Endothelial cell of umbilical vein (primary cell): ENCODE measurements around the gene PGF. TPM values are rescaled to one million over a fixed set of nuclear protein-coding genes. Genes with fewer than 3 reads are reported as not detected.

Experiments used
- BruUV-seq: library from RNA; stranded (reverse); fragments of 400-500 nt; replicated peaks from 2 replicates; lab custom pipeline; 2021; lab: Mats Ljungman, UMichigan
- CTCF ChIA-PET: fragments of 300-600, 350-600 bp; sonication (Branson Sonifier 250); formaldehyde crosslinking; loops from one replicate; lab custom pipeline; 2021; ENCODE audit warnings: antibody characterized with exemption, inconsistent platforms; lab: Charles Lee
- POLR2A ChIA-PET: fragments of 300-600, 350-600 bp; sonication (Branson Sonifier 250); formaldehyde crosslinking; loops from one replicate; lab custom pipeline; 2021; ENCODE audit warnings: antibody characterized with exemption, inconsistent platforms; lab: Charles Lee
- DNase-seq: peaks from one replicate; pipeline ENCODE4 v3.0.0-alpha.2; 2011; ENCODE audit warnings: low read depth, low spot score
- FAIRE-seq: peaks from 2 replicates; lab custom pipeline; 2011; peaks lifted over from hg19 to GRCh38; lab: Jason Lieb, UNC
- H2AFZ ChIP-seq: 2 replicates; pipeline ENCODE4 v1.6.0; 2012; ENCODE audit warnings: low read depth, low read length, control low read depth, inconsistent platforms
- H3K27ac ChIP-seq: 2 replicates; pipeline ENCODE4 v1.5.1; 2011; ENCODE audit warnings: low read depth, mild to moderate bottlenecking, control low read depth, low read length, moderate library complexity; ENCODE audit not compliant: insufficient read depth
- H3K27me3 ChIP-seq, 2 experiments: 2 replicates each; pipeline versions ENCODE4 v1.6.0 to v1.6.1; 2011; ENCODE audit warnings: low read length in 2 of 2, mixed read lengths in 1 of 2; ENCODE audit not compliant: control insufficient read depth in 2 of 2, insufficient read depth in 2 of 2
- H3K36me3 ChIP-seq, 2 experiments: 2 replicates in 1 of 2; 3 replicates in 1 of 2; pipeline ENCODE4 v1.5.1; 2011; ENCODE audit warnings: low read length in 2 of 2, mild to moderate bottlenecking in 1 of 2, moderate library complexity in 1 of 2; ENCODE audit not compliant: control insufficient read depth in 2 of 2, insufficient read depth in 2 of 2; ENCODE audit errors: extremely low read depth in 1 of 2
- H3K4me1 ChIP-seq: 3 replicates; pipeline ENCODE4 v1.5.1; 2011; ENCODE audit warnings: mild to moderate bottlenecking, low read length; ENCODE audit not compliant: control insufficient read depth, insufficient read depth; ENCODE audit errors: extremely low read depth
- H3K4me2 ChIP-seq: 2 replicates; pipeline ENCODE4 v1.6.1; 2011; ENCODE audit warnings: low read length, control low read depth, mixed read lengths; ENCODE audit not compliant: insufficient read depth
- H3K4me3 ChIP-seq, 3 experiments: fragments of 200-600 bp in 1 of 3; sonication (generic), shearing (Covaris generic) in 1 of 3; replicated peaks in 1 of 3; 2 replicates each; pipeline ENCODE4 v1.5.1; 2011 to 2016; ENCODE audit warnings: control low read depth in 3 of 3, low read length in 3 of 3, mild to moderate bottlenecking in 2 of 3, inconsistent platforms in 1 of 3, low read depth in 1 of 3, moderate library complexity in 1 of 3; ENCODE audit not compliant: insufficient read depth in 1 of 3
- H3K79me2 ChIP-seq: 2 replicates; pipeline ENCODE4 v1.6.0; 2012; ENCODE audit warnings: low read length, inconsistent platforms; ENCODE audit not compliant: control insufficient read depth, insufficient read depth
- H3K9ac ChIP-seq: replicated peaks from 2 replicates; pipeline ENCODE3; 2011; ENCODE audit warnings: low read length, control low read depth; ENCODE audit not compliant: insufficient read depth; ENCODE audit errors: extremely low read depth
- H3K9me1 ChIP-seq: replicated peaks from 3 replicates; pipeline ENCODE4 v1.6.0; 2011; ENCODE audit warnings: mild to moderate bottlenecking, low read length; ENCODE audit not compliant: control insufficient read depth, insufficient read depth; ENCODE audit errors: extremely low read depth
- H3K9me3 ChIP-seq: replicated peaks from 2 replicates; pipeline ENCODE4 v1.5.1; 2012; ENCODE audit warnings: low read length, inconsistent platforms; ENCODE audit not compliant: control insufficient read depth, insufficient read depth
- H4K20me1 ChIP-seq: replicated peaks from 2 replicates; pipeline ENCODE3; 2011; ENCODE audit warnings: mild to moderate bottlenecking, low read length; ENCODE audit not compliant: control insufficient read depth, insufficient read depth; ENCODE audit errors: extremely low read depth
- EZH2 ChIP-seq: IDR thresholded peaks from 2 replicates; pipeline ENCODE4 v1.6.1; 2012; ENCODE audit warnings: borderline replicate concordance, low read depth, mild to moderate bottlenecking, moderate library complexity, low read length, inconsistent platforms; ENCODE audit not compliant: severe bottlenecking
- FOS ChIP-seq: IDR thresholded peaks from 2 replicates; pipeline ENCODE4 v1.6.1; 2011; ENCODE audit warnings: mild to moderate bottlenecking, low read length, moderate library complexity, borderline replicate concordance; ENCODE audit not compliant: insufficient read depth
- GATA2 ChIP-seq: IDR thresholded peaks from 2 replicates; pipeline ENCODE4 v1.7.0; 2011; ENCODE audit warnings: low read depth, mild to moderate bottlenecking, moderate library complexity, mixed read lengths, low read length; ENCODE audit not compliant: insufficient read length, insufficient read depth
- JUN ChIP-seq: IDR thresholded peaks from 2 replicates; pipeline ENCODE4 v1.6.1; 2011; ENCODE audit warnings: borderline replicate concordance, low read depth; ENCODE audit not compliant: insufficient read length, insufficient read depth
- MYC ChIP-seq: IDR thresholded peaks from one replicate; pipeline ENCODE4 v1.6.1; 2011; ENCODE audit warnings: mild to moderate bottlenecking, low read depth, low read length
- POLR2A ChIP-seq: IDR thresholded peaks from 2 replicates; pipeline ENCODE4 v1.6.1; 2012; ENCODE audit warnings: low read depth, mild to moderate bottlenecking, control low read depth, low read length
- POLR2AphosphoS5 ChIP-seq: IDR thresholded peaks from 2 replicates; pipeline ENCODE4 v1.6.1; 2012; ENCODE audit warnings: low read depth, mild to moderate bottlenecking, control low read depth, low read length, moderate library complexity; ENCODE audit not compliant: insufficient read depth
- dilution Hi-C: fragments of 300-500 bp; cut with MboI; formaldehyde crosslinking; loops from one replicate; pipeline ENCODE4 v1.15.0; 2019; ENCODE audit warnings: low sequenced_read_pairs; ENCODE audit not compliant: extremely low pct_ligation_motif_present
- intact Hi-C: fragments of 100-400 bp; cut with micrococcal nuclease; formaldehyde crosslinking; loops from one replicate; pipeline ENCODE4 v1.10.0; 2022
- polyA plus RNA-seq, 4 experiments: library from polyadenylated mRNA; depleted of rRNA in 3 of 4; stranded (reverse) in 3 of 4; unstranded in 1 of 4; fragments of >200 nt; gene quantifications; 2 replicates each; pipeline versions ENCODE4 v1.2.1 to v1.2.3, GENCODE V29; 2011 to 2012; ENCODE audit warnings: missing spikeins in 1 of 4
- total RNA-seq: library from RNA; stranded (reverse); gene quantifications from 2 replicates; pipeline ENCODE4 v1.2.3, GENCODE V29; 2021
- TF ChIP-seq, protein P1 (sequence below), 2 donors: IDR thresholded peaks; 1 replicate in 1 of 2; 2 replicates in 1 of 2; pipeline ENCODE4 v1.5.1; 2011; ENCODE audit warnings: low read length in 2 of 2, mild to moderate bottlenecking in 2 of 2, moderate library complexity in 2 of 2, control low read depth in 1 of 2, inconsistent platforms in 1 of 2, low read depth in 1 of 2; ENCODE audit not compliant: insufficient read depth in 1 of 2; ENCODE audit errors: extremely low read depth in 1 of 2
- TF ChIP-seq, protein P2 (sequence below): IDR thresholded peaks from 2 replicates; pipeline ENCODE4 v1.6.1; 2011; ENCODE audit not compliant: insufficient read depth, insufficient read length

PGF gene
- total and polyA plus RNA-seq, 2 donors (not counting 3 experiments of a cell fraction or from before 2014, with no cell fraction given), result 89.0 to 206 TPM

DNA sequence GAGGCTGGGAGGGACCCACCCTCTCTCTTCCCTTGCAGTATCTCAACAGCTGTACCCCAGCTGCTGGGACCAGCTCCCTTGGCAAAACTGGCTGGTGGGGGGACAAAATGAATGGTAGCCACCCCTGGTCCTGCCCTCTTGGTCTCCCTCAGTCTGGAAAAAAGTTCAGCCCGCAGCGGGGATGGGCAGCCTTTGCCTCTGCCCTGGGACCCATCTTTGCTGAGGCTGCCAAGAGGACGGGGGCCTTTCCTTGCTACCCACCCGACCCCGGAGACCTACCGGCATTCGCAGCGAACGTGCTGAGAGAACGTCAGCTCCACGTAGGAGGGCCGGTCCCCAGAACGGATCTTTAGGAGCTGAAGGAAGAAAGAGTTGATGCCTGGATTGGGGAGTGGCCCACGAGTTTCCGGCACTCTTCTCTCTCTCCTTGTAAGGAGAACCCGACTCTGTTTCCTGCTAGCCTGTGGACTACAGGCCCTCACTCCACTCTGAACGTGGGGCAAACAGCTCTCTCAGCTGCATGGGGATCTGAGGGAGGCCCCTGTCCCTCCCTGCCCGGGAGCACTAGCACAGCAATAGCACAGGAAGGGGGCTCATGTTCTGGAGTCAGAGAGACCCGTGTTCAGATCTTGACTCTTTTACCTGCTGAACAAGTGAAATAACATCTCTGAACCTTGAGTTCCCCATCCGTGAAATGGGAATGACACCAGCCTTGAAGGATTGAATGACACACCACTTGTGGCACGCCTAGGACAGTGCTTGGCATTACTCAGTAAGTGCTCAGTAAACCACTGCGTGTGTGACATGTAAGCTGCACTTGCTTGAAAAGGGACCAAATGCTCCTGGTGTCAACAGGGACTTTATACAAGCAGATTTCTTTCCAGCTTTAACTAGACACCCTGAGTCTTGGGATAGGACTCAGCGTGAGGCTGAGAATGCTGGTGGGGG is 6.9 kb downstream of the PGF start:
- Histone ChIP-seq H3K79me2 (peaks cover 41% of the 10 kb centered on the region), H3K27ac (no peak overlapping the region), H3K27me3 (no peaks in the 10 kb centered on the region), H3K4me1 (peaks cover 38% of the 10 kb centered on the region), H3K36me3 (peaks cover 25 to 53% of the 10 kb centered on the region in 2 experiments), H3K9me3 (no peaks in the 10 kb centered on the region), H3K4me2 (no peak overlapping the region), H3K9me1 (no peaks in the 10 kb centered on the region), H2AFZ (no peak overlapping the region), H3K4me3 (no peak overlapping the region), H3K9ac (no peak overlapping the region), H4K20me1 (no peaks in the 10 kb centered on the region)
- intact Hi-C loops, result no loop called here
- dilution Hi-C loops, result no loop called here
- ChIA-PET CTCF (interaction anchor here (1.1 to 5.0 kb wide), 6 partner anchors 13 to 140 kb away, joined by 3 to 73 read pairs (median 4); no protein-coding TSS in a partner anchor), POLR2A (no interaction called here)
- BruUV-seq, result no TSS peak
- TF ChIP-seq EZH2, result no peak
- no peak for TF ChIP-seq POLR2AphosphoS5
- no peak for TF ChIP-seq JUN
- TF ChIP-seq, protein P1, sequence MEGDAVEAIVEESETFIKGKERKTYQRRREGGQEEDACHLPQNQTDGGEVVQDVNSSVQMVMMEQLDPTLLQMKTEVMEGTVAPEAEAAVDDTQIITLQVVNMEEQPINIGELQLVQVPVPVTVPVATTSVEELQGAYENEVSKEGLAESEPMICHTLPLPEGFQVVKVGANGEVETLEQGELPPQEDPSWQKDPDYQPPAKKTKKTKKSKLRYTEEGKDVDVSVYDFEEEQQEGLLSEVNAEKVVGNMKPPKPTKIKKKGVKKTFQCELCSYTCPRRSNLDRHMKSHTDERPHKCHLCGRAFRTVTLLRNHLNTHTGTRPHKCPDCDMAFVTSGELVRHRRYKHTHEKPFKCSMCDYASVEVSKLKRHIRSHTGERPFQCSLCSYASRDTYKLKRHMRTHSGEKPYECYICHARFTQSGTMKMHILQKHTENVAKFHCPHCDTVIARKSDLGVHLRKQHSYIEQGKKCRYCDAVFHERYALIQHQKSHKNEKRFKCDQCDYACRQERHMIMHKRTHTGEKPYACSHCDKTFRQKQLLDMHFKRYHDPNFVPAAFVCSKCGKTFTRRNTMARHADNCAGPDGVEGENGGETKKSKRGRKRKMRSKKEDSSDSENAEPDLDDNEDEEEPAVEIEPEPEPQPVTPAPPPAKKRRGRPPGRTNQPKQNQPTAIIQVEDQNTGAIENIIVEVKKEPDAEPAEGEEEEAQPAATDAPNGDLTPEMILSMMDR (IDR thresholded peaks at IDR 0.05; ENCODE audit: extremely low read depth in 1 of 2, insufficient read depth in 1 of 2, low read depth in 1 of 2, low read length in 2 of 2), result no peak
- TF ChIP-seq, protein P2, sequence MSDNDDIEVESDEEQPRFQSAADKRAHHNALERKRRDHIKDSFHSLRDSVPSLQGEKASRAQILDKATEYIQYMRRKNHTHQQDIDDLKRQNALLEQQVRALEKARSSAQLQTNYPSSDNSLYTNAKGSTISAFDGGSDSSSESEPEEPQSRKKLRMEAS, result no peak
- TF ChIP-seq MYC, result no peak
- TF ChIP-seq FOS, result no peak
- TF ChIP-seq POLR2A, result no peak
- no peak for TF ChIP-seq GATA2
- DNase-seq, result no peak
- FAIRE-seq, result no peak
